Stimulated activated CD4-positive, alpha-beta T cell treated with anti-CD3 and anti-CD28 coated beads, Interleukin-1b, Interleukin-23, amount 100 ng/mL, for 1 hour (primary cell): Measurements from ENCODE around the gene UHRF2.
"Not testable (repeated sequence)": the region's sequence is repeated elsewhere in the genome, so short reads cannot be mapped to it uniquely, and the experiment has no call there.

Source experiments
- DNase-seq, 2 donors: peaks; one replicate each; pipeline ENCODE4 v3.0.0-alpha.2; 2020; ENCODE audit warnings: low read depth in 2 of 2

Gene UHRF2

DNA sequence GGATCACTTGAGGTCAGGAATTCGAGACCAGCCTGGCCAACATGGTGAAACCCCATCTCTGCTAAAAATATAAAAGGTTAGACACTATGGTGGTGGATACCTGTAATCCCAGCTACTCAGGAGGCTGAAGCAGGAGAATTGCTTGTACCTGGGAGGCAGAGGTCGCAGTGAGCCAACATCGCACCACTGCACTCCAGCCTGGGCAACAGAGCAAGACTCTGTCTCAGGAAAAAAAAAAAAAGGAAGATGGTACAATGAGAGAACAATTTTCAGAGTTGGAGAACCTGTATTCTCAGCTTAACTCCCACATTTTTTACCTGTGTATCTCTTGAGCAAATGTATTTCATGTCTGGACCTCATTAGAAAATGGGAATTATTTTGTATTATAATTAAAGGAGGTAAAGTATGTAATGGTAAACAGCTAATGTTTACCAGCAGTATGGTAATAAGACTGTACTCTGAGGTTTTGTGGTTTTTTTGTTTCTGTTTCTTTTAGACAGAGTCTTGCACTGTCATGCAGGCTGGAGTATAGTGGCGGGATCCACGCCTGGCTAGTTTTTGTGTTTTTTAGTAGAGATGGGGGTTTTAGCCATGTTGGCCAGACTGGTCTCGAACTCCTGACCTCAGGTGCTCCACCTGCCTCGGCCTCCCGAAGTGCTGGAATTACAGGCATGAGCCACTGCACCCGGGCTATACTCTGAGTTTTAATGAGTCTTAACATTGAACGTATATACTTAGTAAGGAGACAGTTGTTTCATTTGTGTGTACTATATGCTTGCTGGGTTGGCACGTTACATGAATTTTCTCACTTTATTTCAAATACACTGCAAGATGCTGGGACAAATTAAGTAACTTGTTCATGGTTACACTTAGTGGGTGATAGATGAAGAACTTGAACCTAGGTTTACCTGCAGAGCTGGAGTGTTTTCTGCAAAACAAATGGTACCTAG is 16.2 kb downstream of the UHRF2 start:
- no peak for DNase-seq

DNA sequence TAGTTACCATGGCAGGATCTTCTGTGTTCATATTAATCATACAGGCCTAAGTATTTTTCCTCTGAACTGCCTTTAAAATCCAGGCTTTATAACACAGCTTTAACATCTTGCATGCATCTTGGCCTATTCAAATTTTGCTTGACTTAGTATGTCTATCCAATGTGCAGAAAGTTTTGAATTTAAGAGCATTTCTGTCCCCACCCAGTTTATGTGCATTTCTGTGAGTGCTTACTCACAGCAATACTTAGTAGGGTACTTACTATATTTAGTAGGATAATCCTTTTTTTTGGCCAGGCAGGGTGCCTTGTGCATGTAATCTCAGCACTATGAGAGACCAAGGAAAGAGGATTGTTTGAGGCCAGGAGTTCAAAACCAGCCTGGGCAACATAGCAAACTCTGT is 18.0 kb downstream of the UHRF2 start:
- DNase-seq = no peak

DNA sequence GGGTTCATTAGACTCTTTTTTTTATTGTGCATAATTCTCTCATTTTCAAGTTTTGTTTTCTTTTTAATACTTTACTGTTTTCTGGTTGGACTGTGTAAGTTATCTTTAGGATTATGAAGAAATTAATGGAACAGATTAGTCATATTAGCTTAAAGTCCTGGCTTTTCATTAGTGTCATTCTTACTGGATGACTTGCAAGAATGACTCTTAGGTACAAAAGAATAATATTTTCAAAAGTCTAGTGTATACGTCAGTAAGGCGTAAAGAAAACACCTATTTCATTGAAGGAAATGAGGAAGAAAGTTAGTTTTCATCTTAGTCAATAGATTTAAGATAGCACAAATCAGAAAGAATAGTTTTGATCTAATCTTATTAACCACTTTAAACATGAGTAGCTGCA is 20.4 kb downstream of the UHRF2 start:
- DNase-seq = no peak

DNA sequence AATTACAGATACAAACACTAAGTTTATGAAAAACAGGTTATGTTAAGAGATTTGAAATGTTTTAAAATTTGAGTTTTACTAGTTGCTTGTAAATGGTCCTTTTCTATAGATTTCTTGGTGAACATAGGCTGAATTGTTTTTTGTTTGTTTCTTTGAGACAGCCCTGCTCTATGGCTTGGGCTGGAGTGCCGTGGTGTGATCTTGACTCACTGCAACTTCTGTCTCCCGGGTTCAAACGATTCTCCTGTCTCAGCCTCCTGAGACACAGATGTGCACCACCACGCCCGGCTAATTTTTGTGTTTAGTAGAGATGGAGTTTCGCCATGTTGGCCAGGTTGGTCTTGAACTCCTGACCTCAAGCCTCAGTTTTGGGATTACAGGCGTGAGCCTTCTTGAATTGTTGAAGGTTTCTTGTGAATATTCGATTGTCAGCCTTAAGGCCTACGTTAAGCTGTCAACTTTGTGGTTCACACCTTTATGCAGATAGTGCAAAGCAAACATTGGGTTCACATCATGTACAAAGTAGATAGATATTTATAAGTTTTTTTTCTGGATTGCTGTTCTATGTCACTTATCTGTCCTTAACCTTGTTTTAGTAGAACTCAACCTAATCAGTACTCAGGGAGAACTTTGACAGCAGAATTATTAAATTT is 26.2 kb downstream of the UHRF2 start:
- DNase-seq = no peak

DNA sequence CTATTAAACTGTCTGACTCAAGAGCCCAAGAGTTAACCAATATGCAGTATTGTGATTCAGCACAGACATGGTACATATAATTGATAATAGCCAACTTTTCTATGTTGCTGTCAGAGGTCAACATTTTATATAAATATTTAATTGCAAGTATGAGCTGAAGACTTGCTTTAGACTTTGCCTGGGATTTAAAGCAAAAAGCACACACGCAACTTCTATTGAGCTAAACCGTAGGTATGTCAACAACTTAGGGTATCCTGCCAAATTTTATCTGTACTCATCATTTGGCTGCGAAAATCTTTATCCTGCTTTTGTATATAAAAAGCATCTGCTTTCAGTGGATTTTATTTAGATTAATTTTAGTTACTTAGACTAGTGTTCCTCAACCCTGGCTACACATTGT is 27.4 kb downstream of the UHRF2 start:
- no peak for DNase-seq

DNA sequence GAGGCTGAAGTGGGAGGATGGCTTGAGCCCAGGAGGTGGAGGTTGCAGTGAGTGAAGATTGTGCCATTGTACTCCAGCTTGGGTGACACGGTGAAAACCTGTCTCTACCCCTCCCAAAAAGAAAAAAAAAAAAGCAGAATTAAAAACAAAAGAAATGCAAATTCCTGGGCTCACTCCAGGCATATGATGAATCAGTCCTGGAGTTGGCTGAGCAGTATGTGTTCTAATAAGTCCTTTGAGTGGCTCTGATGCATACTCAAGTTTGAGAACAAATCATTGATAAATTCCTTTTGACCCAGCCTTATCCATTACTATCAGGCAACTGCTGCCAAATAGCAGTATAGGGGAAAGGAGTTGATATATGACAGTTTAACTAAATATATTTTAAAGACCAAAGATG is 28.3 kb downstream of the UHRF2 start:
- DNase-seq = no peak

DNA sequence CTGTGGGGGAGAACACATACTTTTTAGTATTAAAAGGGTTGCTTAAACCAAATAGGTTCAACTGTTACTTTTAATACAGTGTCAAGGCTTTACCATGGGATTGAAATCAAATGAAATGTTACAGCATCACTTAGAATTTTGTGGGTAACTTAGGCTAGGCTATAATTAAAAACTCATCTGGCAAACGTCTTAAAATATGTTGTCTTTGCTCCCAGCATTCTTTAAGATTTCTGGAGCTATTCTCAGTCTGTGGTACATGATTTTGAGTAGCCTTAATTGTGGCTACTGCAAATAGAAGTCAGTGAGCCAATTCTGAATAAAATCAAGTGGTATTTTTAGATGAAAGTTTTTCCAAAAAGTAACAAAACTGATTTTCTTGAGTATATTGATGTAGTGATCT is 30.7 kb downstream of the UHRF2 start:
- DNase-seq = no peak

DNA sequence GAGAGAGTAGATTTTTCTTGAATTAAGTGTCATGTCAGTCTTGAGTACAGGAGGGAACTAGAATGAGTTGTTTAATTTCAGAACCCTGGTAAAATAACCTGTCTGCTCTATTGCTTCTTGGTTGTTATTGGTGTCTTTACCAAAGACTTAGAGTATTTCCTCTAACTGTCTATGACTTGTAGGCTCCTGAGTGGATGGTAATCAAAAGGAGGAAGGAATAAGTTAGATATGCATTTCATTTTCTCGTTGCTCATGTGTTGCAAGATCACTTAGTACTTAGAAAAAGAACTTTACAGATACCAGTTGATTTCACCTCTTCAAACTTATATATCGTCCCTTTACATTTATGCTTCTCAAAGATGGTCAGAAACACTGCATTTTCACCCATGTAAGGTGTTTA is 31.1 kb downstream of the UHRF2 start:
- no peak for DNase-seq

DNA sequence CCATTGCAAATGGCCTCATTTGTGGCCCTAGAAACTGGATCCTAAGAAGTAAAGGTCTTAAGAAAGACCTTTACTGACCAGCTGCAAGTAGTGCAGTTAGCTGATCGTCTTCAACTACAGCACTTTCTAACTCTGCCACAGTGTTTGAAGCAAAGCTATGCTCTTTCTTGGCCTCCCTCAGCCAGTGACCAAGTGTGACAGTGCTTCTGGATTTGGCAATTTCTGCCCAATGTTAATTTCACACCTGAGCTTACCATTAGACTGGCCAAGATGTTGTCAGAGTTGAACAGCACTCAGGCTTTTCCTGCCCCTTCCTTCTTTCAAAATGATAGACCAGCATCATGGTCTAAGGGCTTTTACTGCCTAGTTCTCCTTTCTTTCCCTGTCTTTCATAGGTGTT is 36.1 kb downstream of the UHRF2 start:
- no peak for DNase-seq

DNA sequence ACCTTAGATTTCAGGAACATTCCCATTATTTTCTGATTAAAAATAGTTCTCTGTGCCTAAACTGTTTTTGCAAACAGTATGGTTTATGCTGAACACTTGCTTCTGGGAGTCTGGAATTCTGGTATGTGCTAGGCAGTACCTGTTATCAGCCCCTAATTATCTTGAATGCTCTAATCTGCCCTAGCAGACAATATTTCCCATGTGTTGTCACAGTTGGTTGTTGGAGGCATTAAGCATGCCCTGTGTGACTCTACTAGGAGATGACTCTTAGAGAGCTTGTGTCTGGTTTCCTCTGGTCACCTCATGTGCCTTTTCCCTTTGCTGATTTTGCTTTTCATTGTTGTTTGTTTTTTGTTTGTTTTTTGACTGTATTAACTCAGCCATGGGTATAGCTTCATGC is 36.6 kb downstream of the UHRF2 start:
- no peak for DNase-seq

DNA sequence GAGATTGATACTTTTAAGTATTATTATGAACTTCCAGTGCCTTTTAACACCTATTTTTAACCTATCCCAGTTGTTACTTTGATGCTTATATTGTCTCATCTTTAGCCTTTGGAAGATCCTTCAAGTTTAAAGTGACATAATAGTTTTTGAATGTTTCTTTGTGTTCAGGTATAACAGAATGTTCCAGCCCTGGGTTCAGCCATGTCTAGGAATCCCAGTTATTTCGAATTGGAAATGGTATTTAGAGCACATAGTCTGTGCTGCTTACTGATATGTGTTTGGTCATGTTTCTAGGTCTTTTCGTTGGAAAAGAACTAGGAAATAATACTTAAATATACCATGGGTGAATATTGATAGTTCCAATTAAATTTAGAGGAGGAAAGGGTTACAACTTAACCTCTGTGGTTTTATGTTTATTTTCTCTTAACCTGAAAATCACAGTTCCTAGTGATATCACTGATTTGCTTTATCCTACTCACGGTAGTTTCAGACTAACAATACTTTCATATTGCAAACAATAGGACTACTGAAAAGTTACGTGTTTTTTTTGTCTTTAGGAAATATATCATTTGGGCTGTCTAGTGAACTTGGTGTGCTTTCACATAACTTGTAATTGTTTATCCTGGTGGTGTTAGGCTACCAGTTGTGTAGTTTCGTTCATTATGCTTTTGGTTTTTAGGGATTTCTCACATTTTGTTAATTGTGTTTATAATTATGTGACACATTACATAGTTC is 37.8 kb downstream of the UHRF2 start:
- DNase-seq = no peak

DNA sequence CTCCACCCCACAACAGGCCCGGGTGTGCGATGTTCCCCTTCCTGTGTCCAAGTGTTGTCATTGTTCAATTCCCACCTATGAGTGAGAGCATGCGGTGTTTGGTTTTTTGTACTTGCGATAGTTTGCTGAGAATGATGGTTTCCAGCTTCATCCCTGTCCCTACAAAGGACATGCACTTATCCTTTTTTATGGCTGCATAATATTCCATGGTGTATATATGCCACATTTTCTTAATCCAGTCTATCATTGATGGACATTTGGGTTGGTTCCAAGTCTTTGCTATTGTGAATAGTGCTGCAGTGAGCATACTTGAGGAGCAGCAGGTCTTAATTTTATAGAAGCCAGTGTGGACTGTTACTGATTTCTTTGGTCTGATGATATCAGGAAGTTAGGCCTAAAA is 42.3 kb downstream of the UHRF2 start:
- not testable (repeated sequence) for DNase-seq

DNA sequence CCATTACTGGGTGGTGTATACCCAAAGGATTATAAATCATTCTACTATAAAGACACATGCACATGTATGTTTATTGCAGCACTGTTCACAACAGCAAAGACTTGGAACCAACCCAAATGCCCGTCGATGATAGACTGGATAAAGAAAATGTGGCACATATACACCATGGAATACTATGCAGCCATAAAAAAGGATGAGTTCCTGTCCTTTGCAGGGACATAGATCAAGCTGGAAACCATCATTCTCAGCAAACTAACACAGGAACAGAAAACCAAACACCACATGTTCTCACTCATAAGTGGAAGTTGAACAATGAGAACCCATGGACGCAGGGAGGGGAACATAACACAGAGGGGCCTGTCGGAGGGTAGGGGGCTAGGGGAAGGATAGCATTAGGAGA is 45.7 kb downstream of the UHRF2 start:
- DNase-seq = not testable (repeated sequence)

DNA sequence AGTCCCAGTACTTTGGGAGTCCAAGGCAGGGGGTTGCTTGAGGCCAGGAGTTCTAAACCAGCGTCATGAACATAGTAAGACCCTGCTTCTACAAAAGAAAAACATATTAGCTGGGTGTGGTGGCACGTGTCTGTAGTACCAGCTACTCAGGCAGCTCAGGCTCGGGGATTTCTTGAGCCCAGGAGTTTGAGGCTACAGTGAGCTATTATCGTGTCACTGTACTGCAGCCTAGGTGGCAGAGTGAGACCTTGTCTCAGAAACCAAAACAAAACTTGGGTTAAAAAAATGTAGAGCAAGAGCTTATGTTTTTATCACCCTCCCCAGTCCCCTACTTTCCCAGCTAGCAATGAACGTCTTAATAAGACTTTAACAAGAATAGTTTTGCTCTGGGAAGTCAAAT is 46.7 kb downstream of the UHRF2 start:
- DNase-seq = no peak

DNA sequence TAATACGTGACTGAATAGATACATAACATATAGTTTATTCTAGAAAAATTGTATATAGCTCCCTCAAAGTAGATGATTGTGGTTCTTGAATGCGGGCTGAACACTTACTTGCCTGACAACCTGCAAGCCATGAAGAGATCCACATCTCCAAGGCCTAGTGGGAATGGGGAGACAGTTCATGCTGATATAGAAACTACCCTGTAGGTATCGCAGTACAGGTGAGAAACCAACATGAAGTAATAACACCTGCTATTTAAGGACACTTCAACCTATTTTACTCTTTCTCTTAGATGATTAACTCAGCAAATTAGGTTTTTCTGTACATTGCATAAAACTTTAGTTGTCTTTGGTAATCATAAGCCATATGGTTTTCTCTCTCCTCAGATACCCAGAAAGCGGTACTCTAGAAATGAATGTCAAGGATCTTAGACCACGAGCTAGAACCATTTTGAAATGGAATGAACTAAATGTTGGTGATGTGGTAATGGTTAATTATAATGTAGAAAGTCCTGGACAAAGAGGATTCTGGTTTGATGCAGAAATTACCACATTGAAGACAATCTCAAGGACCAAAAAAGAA is 47.3 kb downstream of the UHRF2 start:
- DNase-seq = no peak

DNA sequence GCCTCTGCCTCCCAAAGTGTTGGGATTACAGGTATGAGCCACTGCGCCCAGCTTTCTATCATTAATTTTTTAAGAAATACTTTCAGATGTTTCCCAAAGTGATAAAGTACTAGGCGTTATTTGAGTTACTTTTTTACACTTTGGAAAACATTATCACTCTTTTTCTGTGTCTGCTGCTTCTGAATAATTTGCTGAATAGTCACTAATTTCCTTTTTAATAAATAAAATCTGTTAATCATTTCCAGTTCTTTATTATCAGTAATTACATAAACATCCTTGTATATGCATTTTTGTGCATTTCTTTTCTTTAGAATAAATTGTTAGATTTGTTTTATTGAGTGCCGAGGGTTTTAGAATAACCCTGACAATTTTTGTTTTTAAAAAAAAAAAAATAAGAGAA is 48.6 kb downstream of the UHRF2 start:
- DNase-seq = no peak

DNA sequence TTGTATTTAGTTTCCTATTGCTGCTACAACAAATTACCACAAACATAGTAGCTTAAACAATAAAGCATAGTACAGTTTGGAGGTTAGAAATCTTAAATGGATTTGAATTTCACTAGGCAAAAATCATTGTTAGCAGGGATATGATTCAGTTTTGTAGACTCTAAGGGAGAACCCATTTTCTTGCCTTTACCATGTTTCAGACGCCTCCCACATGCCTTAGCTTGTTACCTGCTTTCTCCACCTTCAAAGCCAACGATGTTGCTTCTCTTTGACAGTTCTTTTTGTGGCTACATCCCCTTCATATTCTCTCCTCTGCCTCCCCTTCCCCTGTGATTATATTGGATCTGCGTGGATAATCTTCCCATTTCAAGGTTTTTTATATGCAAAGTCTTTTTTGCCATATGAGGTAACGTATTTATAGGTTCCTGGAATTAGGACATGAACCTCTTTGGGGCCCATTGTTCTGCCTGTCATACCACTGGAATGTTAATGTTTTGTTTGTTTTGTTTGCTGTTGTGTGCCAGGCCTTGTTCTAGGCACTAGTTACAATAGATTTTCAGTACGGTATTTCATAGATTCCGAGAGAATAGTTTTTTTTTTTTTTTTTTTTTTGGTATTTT is 54.1 kb downstream of the UHRF2 start:
- no peak for DNase-seq

DNA sequence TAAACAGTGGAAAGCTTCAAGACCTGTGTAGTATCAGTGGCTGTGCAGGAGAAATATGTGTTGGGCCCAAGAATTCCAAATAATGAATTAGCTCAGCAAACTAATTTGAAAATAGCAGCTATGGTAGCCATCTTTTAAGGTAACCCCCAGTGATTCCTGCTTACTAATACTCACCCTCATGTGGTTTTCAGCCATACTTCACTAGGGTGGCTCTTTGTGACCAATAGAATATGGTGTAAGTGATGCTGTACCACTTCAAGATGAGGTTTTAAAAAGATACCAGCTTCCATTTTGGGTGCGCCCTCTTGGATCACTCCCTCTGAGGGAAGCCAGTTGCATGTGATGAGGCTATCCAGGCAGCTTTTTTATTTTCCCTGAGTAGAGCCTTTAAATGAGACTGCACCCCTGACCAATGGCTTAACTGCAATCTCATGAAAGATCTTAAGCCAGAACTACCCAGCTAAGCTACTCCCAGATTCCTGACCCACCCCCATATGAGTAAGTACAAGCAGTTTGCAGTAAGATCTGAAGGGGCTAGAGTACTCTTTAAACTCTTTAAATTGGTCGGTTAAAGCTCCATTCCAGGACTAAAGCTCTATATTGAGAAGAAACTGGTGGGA is 58.3 kb downstream of the UHRF2 start:
- no peak for DNase-seq

DNA sequence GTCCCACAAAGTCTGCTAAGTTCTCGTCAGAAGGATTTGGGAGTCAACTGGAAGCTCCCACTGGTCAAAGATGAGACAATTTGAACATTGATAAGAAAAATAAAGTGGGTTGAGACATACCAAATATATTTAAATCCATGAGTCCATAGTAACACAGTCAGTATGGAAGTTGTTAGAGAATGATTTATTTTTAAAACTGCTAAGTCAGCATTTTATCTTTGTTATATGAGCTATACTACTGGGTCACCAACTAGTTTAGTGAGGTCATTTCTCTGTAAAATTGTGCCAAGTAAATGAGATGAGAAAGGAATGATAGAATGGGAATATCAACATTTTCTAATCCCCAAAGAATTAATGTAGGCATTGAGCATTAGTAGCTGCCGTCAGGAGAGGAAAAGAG is 60.2 kb downstream of the UHRF2 start:
- DNase-seq = no peak

DNA sequence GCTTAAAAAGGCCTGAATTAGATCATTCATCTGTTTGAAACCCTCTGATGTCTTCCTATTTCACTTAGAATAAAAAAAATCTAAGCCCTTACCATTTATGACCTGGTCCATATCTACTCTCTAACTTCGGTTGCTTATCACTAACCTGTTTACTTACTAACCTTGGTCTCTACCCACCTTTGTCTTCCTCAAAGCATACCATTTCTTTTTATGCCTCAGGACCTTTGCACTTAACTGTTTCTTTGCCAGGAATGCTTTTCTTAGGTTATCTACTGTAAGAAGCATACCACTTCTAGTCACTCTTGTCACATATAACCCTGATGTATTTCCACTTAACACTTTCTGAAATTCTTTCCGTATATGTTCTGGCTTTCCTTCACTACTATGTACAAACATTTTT is 67.0 kb downstream of the UHRF2 start:
- no peak for DNase-seq

DNA sequence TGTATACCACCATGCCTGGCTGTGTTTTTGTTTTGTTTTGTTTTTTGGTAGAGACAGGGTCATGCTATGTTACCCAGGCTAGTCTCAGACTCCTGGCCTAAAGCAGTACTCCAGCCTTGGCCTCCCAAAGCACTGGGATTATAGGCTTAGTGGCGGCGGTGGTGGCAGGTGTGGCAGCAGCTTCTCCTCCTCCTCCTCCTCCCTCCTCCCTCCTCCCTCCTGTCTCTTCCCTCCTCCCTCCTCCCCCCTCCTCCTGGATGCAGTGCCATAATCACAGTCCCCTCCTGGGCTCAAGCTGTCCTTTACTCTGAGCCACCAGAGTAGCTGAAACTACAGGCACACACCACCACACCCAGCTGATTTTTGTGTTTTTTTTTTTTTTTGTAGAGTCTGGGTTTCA is 71.2 kb downstream of the UHRF2 start:
- no peak for DNase-seq
